Panc1 (cell line): ENCODE measurements around the gene FAM53B. TPM values are rescaled to one million over a fixed set of nuclear protein-coding genes. Genes with fewer than 3 reads are reported as not detected.

ENCODE experiments used
- ATAC-seq: fragments of 200-7000 bp; cut with Tn5 transposase; 2 replicates; pipeline ENCODE4 v1.9.1; 2020; ENCODE audit warnings: mild to moderate bottlenecking, moderate library complexity
- BruUV-seq: library from RNA; stranded (reverse); fragments of 400-500 nt; replicated peaks from 2 replicates; lab custom pipeline; 2021; lab: Mats Ljungman, UMichigan
- CTCF ChIA-PET: fragments of 300-600 bp; sonication (Branson Sonifier 250); formaldehyde crosslinking; loops from one replicate; lab custom pipeline; 2022; ENCODE audit warnings: antibody characterized with exemption; lab: Charles Lee
- POLR2A ChIA-PET: fragments of 300-600 bp; sonication (Branson Sonifier 250); formaldehyde crosslinking; loops from one replicate; lab custom pipeline; 2022; ENCODE audit warnings: antibody characterized with exemption; lab: Charles Lee
- DNase-seq: peaks from one replicate; pipeline ENCODE4 v3.0.0-alpha.2; 2010; ENCODE audit warnings: low read depth, low spot score
- H3K27ac ChIP-seq: 2 replicates; pipeline ENCODE4 v1.5.1; 2011; ENCODE audit warnings: mild to moderate bottlenecking, low read length, inconsistent platforms
- H3K27me3 ChIP-seq: fragments of 200-500 bp; sonication (Bioruptor generic); 2 replicates; pipeline ENCODE4 v1.6.0; 2014; ENCODE audit warnings: low read length, inconsistent platforms; ENCODE audit not compliant: control insufficient read depth, insufficient read depth
- H3K36me3 ChIP-seq: fragments of 200-500 bp; sonication (Bioruptor generic); 2 replicates; pipeline ENCODE4 v1.5.1; 2014; ENCODE audit warnings: inconsistent platforms, mild to moderate bottlenecking, low read length, moderate library complexity; ENCODE audit not compliant: control insufficient read depth, insufficient read depth
- H3K4me1 ChIP-seq: 2 replicates; pipeline ENCODE4 v1.5.1; 2011; ENCODE audit warnings: inconsistent platforms, mild to moderate bottlenecking, low read length, moderate library complexity; ENCODE audit not compliant: control insufficient read depth, insufficient read depth
- H3K4me3 ChIP-seq, 2 experiments: 2 replicates each; pipeline ENCODE4 v1.5.1; 2011 to 2012; ENCODE audit warnings: low read depth in 2 of 2, low read length in 2 of 2, mild to moderate bottlenecking in 2 of 2, inconsistent platforms in 1 of 2, moderate library complexity in 1 of 2
- H3K9me3 ChIP-seq: fragments of 200-500 bp; sonication (Bioruptor generic); 2 replicates; pipeline ENCODE4 v1.5.1; 2014; ENCODE audit warnings: low read depth, mild to moderate bottlenecking, inconsistent platforms, low read length, moderate library complexity; ENCODE audit not compliant: control insufficient read depth, insufficient read depth
- POLR2AphosphoS5 ChIP-seq: IDR thresholded peaks from 2 replicates; pipeline ENCODE4 v1.6.1; 2012; ENCODE audit warnings: mild to moderate bottlenecking, low read depth, low read length, moderate library complexity
- SIN3A ChIP-seq: IDR thresholded peaks from 2 replicates; pipeline ENCODE4 v1.6.1; 2012; ENCODE audit warnings: low read depth, mild to moderate bottlenecking, low read length, moderate library complexity, borderline replicate concordance; ENCODE audit not compliant: insufficient read depth
- TCF7L2 ChIP-seq: IDR thresholded peaks from 2 replicates; pipeline ENCODE4 v1.6.1; 2011; ENCODE audit warnings: mild to moderate bottlenecking, low read depth, low read length, inconsistent platforms
- in situ Hi-C: cut with HindIII; loops from 2 replicates; pipeline ENCODE4 v1.10.0; 2016; ENCODE audit warnings: low sequenced_read_pairs, low pct_unique_long_range_greater_than_20kb
- intact Hi-C: fragments of 100-400 bp; cut with micrococcal nuclease; formaldehyde crosslinking; loops from one replicate; pipeline ENCODE4 v1.10.0; 2022; ENCODE audit not compliant: unreplicated experiment
- total RNA-seq: library from RNA; stranded (reverse); gene quantifications from one replicate; pipeline ENCODE4 v1.2.1, GENCODE V29; 2021; ENCODE audit not compliant: unreplicated experiment
- TF ChIP-seq, protein P1 (sequence below): fragments of 450-650 bp; IDR thresholded peaks from 2 replicates; pipeline ENCODE4 v1.5.1; 2017; ENCODE audit warnings: mild to moderate bottlenecking
- TF ChIP-seq, protein P2 (sequence below), 2 experiments: IDR thresholded peaks; 2 replicates each; pipeline ENCODE4 v1.6.1; 2011 to 2012; ENCODE audit warnings: low read depth in 2 of 2, control low read depth in 1 of 2, low read length in 1 of 2, mild to moderate bottlenecking in 1 of 2, moderate library complexity in 1 of 2; ENCODE audit not compliant: insufficient read depth in 1 of 2

Gene FAM53B
- total RNA-seq, 1 experiment from 2014 or later: 42.5 TPM

DNA sequence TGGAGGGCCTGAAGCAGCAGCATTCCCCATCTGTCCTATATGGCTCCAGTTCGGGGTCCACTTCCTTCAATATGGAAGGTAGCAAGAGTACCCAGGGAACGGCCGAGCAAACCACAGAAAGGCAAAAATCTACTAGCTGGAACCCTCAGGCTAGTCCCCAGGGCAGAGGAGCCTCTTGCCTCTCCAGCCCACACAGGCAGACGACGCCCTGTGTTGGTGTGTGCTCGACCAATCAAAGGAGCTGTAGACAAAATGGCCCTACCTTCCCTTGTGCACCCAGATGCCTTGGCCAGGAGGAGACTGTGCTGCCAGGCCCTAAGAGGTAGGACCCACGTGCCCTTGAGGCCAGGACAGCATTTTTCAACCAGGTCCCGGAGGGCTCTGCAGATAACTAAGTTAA, 91.5 kb downstream of the FAM53B start:
- POLR2A ChIA-PET: no interaction called here

DNA sequence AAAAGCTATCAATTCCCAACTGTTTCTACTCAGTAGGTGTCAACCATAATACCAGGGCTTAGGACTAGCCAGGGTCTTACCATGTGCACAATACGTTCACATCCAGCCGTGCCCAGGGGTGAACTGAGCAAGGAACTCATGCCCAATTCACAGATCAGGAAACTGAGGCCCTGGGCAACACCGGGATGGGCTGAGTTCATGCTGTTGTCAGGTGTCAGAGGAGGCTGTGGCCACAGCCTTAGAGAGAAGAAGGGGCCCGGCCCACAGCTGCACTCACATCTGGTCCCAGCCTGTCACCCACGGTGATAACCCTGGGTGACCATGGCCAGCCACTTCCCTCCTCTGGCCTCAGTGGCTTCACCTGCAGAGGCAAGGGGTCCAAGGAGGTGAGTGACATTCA, 92.0 kb downstream of the FAM53B start:
- Histone ChIP-seq H3K27ac (no peak overlapping the region), H3K9me3 (no peaks in the 10 kb centered on the region), H3K4me1 (peaks cover 3% of the 10 kb centered on the region), H3K4me3 (no peak overlapping the region), H3K27me3 (no peaks in the 10 kb centered on the region), H3K36me3 (no peaks in the 10 kb centered on the region)
- intact Hi-C loops (no loop called here), in situ Hi-C loops (no loop called here)
- no TSS peak for BruUV-seq
- DNase-seq (no peak), ATAC-seq (no peak)
- ChIA-PET CTCF (no interaction called here), POLR2A (no interaction called here)
- no peak for TF ChIP-seq TCF7L2

More for the DNA sequence above, 91.5 kb downstream of the FAM53B start:
- no peak overlapping the region for H3K27ac ChIP-seq
- no peaks in the 10 kb centered on the region for H3K36me3 ChIP-seq
- H3K4me3 ChIP-seq: no peak overlapping the region
- in situ Hi-C loops (no loop called here), intact Hi-C loops (no loop called here)
- ATAC-seq (no peak), DNase-seq (no peak)
- H3K9me3 ChIP-seq: no peaks in the 10 kb centered on the region
- H3K27me3 ChIP-seq: no peaks in the 10 kb centered on the region
- H3K4me1 ChIP-seq: peaks cover 3% of the 10 kb centered on the region; the same call in 1 of the 2 replicates
- BruUV-seq: no TSS peak
- CTCF ChIA-PET: no interaction called here
- TF ChIP-seq SIN3A (no peak), TCF7L2 (no peak), POLR2AphosphoS5 (no peak)
- TF ChIP-seq, protein P1, sequence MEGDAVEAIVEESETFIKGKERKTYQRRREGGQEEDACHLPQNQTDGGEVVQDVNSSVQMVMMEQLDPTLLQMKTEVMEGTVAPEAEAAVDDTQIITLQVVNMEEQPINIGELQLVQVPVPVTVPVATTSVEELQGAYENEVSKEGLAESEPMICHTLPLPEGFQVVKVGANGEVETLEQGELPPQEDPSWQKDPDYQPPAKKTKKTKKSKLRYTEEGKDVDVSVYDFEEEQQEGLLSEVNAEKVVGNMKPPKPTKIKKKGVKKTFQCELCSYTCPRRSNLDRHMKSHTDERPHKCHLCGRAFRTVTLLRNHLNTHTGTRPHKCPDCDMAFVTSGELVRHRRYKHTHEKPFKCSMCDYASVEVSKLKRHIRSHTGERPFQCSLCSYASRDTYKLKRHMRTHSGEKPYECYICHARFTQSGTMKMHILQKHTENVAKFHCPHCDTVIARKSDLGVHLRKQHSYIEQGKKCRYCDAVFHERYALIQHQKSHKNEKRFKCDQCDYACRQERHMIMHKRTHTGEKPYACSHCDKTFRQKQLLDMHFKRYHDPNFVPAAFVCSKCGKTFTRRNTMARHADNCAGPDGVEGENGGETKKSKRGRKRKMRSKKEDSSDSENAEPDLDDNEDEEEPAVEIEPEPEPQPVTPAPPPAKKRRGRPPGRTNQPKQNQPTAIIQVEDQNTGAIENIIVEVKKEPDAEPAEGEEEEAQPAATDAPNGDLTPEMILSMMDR: no peak
- TF ChIP-seq, protein P2, sequence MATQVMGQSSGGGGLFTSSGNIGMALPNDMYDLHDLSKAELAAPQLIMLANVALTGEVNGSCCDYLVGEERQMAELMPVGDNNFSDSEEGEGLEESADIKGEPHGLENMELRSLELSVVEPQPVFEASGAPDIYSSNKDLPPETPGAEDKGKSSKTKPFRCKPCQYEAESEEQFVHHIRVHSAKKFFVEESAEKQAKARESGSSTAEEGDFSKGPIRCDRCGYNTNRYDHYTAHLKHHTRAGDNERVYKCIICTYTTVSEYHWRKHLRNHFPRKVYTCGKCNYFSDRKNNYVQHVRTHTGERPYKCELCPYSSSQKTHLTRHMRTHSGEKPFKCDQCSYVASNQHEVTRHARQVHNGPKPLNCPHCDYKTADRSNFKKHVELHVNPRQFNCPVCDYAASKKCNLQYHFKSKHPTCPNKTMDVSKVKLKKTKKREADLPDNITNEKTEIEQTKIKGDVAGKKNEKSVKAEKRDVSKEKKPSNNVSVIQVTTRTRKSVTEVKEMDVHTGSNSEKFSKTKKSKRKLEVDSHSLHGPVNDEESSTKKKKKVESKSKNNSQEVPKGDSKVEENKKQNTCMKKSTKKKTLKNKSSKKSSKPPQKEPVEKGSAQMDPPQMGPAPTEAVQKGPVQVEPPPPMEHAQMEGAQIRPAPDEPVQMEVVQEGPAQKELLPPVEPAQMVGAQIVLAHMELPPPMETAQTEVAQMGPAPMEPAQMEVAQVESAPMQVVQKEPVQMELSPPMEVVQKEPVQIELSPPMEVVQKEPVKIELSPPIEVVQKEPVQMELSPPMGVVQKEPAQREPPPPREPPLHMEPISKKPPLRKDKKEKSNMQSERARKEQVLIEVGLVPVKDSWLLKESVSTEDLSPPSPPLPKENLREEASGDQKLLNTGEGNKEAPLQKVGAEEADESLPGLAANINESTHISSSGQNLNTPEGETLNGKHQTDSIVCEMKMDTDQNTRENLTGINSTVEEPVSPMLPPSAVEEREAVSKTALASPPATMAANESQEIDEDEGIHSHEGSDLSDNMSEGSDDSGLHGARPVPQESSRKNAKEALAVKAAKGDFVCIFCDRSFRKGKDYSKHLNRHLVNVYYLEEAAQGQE (IDR thresholded peaks at IDR 0.05; ENCODE audit: insufficient read depth in 1 of 2, low read depth in 2 of 2, low read length in 1 of 2): no peak

DNA sequence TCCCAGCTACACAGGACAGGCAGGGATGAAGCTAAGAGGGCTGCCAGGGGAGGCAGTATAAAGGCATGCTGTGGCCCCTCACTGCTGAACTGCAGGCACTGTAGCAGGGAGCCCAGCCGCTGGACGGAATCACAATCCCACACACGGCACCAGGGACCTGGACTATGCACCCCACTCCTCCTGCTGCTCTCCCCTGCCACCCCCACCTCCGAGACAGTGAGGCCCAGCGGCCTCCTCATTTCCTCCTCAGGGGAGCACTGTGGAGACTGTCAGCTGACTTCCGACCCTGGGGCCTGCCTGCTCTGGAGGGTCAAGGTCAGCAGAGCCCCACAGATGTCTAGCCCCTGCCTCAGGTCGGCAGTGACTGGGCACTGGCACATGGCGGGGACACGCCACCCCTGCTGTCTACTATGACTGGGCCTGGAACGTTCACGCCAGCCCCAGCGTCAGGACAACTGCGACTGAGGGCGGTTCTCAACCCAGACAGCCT, 92.7 kb downstream of the FAM53B start:
- POLR2A ChIA-PET: interaction anchor here (0.5 kb wide), 1 partner anchor 105 kb away, joined by 4 read pairs; no protein-coding TSS in a partner anchor
- no peak for ATAC-seq

More for the DNA sequence above, 92.7 kb downstream of the FAM53B start:
- H3K4me1 ChIP-seq: peaks cover 9% of the 10 kb centered on the region
- H3K9me3 ChIP-seq: no peaks in the 10 kb centered on the region
- intact Hi-C loops (no loop called here), in situ Hi-C loops (no loop called here)
- DNase-seq: no peak
- no peak overlapping the region for H3K27ac ChIP-seq
- no peak overlapping the region for H3K4me3 ChIP-seq
- TF ChIP-seq TCF7L2: no peak
- TF ChIP-seq, protein P2 (IDR thresholded peaks at IDR 0.05; ENCODE audit: insufficient read depth in 1 of 2, low read depth in 2 of 2, low read length in 1 of 2): no peak
- no peak for TF ChIP-seq POLR2AphosphoS5
- TF ChIP-seq, protein P1: no peak
- TF ChIP-seq SIN3A: no peak
- H3K27me3 ChIP-seq: no peaks in the 10 kb centered on the region
- BruUV-seq: no TSS peak
- CTCF ChIA-PET: no interaction called here
- H3K36me3 ChIP-seq: no peaks in the 10 kb centered on the region
